NCI-H187 treated with DMSO at 0.1 percent for 48 hours (cell line): Measurements from ENCODE around the gene MTHFR.

Source experiments
- DNase-seq: peaks from one replicate; lab custom pipeline; 2025; lab: John Stamatoyannopoulos, UW

MTHFR gene

GRCh38 chr1:11797525-11798216 is 8.1 kb downstream of the MTHFR start:
- DNase-seq = no peak

DNA sequence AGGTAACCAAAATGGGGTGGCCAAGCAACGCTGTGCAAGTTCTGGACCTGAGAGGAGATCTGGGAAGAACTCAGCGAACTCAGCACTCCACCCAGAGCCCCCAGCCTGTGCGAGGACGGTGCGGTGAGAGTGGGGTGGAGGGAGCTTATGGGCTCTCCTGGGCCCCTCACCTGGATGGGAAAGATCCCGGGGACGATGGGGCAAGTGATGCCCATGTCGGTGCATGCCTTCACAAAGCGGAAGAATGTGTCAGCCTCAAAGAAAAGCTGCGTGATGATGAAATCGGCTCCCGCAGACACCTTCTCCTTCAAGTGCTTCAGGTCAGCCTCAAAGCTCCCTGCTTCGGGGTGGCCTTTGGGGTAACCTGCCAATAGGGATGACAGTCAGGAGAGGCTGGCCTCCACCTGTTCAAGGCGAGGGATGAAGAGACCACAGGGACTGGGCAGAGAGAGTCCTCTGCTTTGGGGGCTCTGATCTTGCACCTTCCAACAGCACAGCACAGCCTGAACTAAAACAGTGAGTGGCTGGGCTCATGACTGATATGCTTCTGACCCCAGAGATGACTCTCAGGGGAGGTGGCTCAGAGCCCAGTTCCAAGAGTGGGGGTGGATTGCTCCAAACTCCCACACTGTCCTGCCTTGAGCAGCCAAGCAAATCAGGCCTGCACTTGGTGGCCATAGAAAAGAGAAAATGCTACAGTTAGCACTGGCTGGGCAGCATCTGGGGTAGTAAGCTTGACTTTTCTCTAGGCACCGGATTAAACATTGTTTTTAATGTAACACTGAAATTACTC is 9.5 kb downstream of the MTHFR start:
- no peak for DNase-seq

DNA sequence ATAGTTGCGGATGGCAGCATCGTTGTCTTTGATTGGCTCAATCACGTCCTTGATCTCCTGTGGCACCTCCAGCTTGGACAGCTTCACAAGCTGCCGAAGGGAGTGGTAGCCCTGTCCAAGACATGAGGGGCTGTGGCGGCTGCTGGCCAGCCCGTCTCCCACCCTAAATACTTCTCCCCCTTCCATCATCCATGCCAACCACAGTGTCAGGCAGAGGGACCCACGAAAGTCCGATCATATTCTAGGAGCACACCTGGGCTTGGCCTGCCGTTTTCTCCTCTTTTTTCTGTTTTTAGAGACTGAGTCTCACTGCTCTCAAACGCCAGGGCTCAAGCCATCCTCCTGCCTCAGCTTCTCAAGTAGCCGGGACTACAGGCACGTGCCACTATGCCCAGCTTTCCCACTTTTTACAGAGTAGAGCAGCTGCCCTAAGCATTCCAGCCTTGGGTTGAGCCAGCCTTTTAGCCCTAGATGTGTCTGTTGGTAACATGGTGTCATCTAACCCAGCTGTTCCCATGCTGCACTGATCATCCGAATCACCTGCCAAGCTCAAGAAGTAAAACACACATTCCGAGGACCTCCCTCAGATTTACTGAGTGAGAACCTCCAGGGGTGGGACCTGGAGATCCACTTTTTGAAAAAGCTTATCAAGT is 10.4 kb downstream of the MTHFR start:
- DNase-seq = no peak

GRCh38 chr1:11794446-11795237 is 11.1 kb downstream of the MTHFR start:
- DNase-seq = no peak

GRCh38 chr1:11793819-11794218 is 11.9 kb downstream of the MTHFR start:
- no peak for DNase-seq

- no peak for DNase-seq
These were observed 13.7 kb downstream of the MTHFR start for GRCh38 chr1:11792106-11792505.

GRCh38 chr1:11790880-11791715 is 14.7 kb downstream of the MTHFR start:
- DNase-seq = no peak

- no peak for DNase-seq
These were observed 15.5 kb downstream of the MTHFR start for GRCh38 chr1:11790101-11790879.

- DNase-seq = no peak
These were observed 16.4 kb downstream of the MTHFR start for GRCh38 chr1:11789126-11790067.

GRCh38 chr1:11788549-11789053 is 17.2 kb downstream of the MTHFR start:
- DNase-seq = no peak

- DNase-seq = no peak
These were observed 17.8 kb downstream of the MTHFR start for GRCh38 chr1:11787804-11788436.

- DNase-seq = no peak
These were observed 18.4 kb downstream of the MTHFR start for GRCh38 chr1:11787251-11787803.

DNA sequence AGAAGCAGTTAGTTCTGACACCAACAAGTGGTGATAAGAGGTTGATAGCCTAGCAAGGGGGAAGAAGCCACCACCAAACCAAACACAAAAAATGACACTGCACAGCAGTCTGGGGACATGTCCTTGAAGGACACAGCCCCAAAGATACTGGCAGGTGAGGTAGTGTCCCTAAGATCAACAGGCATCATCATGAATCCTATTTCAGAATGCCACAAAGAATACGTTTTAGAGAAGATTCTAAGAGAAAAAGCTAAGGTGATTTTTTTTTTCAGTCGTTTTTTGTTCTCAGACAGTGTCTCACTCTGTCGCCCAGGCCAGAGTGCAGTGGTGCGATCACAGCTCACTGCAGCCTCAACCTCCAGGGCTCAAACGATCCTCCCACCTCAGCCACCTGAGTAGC is 19.6 kb downstream of the MTHFR start:
- no peak for DNase-seq

- no peak for DNase-seq
These were observed 20.6 kb downstream of the MTHFR start for GRCh38 chr1:11784993-11785769.

DNA sequence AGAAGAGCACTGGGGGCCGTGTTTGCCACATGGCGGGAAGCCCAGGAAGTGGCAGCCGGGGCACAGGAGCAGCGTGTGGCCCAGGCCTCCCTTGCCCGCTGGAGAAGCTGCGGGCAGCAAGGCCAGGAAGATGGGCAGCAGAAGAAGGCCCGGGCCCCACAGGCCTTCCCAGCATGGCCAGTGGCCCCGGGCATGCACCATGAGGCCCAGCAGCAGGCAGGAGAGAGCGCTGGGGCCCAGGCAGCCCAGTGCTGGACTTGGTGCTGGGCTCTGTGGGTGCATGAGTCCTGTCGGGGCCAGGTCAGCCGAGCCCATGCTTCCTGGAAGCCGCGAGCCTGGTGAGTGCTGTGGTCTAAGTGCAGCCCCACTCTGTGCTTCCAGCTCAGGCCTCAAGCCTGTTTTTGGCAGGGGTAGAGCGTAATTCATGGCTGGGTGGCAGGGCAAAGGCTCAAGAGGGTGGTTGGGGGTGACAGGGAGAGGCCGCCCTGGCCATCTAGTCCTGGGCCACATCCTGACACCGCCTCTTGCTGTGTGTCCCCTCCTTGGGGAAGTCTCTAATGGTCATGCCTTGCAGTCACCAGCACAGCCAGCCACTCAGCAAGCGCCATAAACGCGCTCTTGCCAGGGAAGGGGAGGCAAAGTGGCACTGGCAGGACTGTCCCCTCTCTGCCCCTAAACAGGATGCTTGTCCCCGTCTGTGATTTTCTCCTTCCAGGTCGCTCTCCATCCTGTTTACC is 21.3 kb downstream of the MTHFR start:
- no peak for DNase-seq

DNA sequence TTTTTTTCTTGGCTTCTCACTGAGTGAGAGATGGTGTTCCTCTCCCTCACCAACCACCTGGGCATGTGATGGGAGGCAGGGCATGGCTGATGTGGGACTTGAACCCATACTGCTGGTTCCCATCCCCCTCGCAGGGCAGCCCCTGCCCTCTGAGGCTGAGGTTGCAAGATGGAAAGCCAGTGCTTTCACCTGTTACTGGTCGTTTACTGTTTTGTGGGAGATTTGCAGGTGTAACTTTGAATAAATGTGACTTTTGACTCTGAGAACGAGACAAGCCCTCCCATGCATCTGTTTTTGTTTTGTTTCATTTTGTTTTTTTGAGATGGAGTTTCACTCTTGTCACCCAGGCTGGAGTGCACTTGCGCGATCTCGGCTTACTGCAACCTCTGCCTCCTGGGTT is 22.2 kb downstream of the MTHFR start:
- DNase-seq = no peak
